SH-SY5Y (cell line): Measurements from ENCODE around the gene BANF2.

Experiments
- GATA2 ChIP-seq: IDR thresholded peaks from 2 replicates; pipeline ENCODE4 v1.6.1; 2011; ENCODE audit warnings: mild to moderate bottlenecking, low read depth, low read length
- GATA3 ChIP-seq: IDR thresholded peaks from 2 replicates; pipeline ENCODE4 v1.6.1; 2011; ENCODE audit warnings: low read depth, mild to moderate bottlenecking, low read length, moderate library complexity

DNA sequence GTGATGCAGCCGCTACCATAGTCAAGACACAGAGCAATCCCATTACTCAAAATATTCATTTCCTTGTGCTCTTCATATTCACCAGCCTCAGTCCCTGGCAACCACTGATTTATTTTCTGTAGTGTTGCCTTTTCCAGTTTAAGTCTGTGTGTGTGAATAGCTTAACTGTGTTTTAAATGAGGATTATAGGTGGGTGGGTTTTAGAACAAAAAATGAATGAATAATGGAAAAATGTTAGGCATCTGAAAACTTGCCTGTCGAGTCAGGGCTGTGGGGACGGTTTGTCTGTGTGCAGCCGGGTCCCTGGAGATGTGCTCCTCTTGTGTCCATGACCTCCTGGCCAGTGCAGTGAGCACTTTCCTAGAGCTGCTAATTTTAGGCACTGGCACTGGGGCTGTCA, 27.1 kb downstream of the BANF2 start:
- TF ChIP-seq GATA2, result no peak
- no peak for TF ChIP-seq GATA3
